Ishikawa (cell line): ENCODE measurements around the gene ARHGEF28.

ENCODE experiments used
- CEBPB ChIP-seq: IDR thresholded peaks from 2 replicates; pipeline ENCODE4 v1.6.1; 2012
- CREB1 ChIP-seq: IDR thresholded peaks from 2 replicates; pipeline ENCODE4 v1.6.1; 2012; ENCODE audit warnings: low read depth
- EGR1 ChIP-seq: IDR thresholded peaks from 2 replicates; pipeline ENCODE4 v1.6.1; 2012
- EP300 ChIP-seq: IDR thresholded peaks from 2 replicates; pipeline ENCODE4 v1.6.1; 2012; ENCODE audit warnings: borderline replicate concordance
- FOXM1 ChIP-seq: IDR thresholded peaks from 2 replicates; pipeline ENCODE4 v1.6.1; 2012; ENCODE audit warnings: low read depth, borderline replicate concordance
- NFIC ChIP-seq: IDR thresholded peaks from 2 replicates; pipeline ENCODE4 v1.6.1; 2012
- RAD21 ChIP-seq: IDR thresholded peaks from 2 replicates; pipeline ENCODE4 v1.6.1; 2012; ENCODE audit warnings: low read depth
- TAF1 ChIP-seq: IDR thresholded peaks from 2 replicates; pipeline ENCODE4 v1.6.1; 2012; ENCODE audit warnings: low read depth, mild to moderate bottlenecking
- TCF12 ChIP-seq: IDR thresholded peaks from 2 replicates; pipeline ENCODE4 v1.6.1; 2012; ENCODE audit warnings: low read depth
- TEAD4 ChIP-seq: IDR thresholded peaks from 2 replicates; pipeline ENCODE4 v1.6.1; 2012
- YY1 ChIP-seq: IDR thresholded peaks from 2 replicates; pipeline ENCODE4 v1.6.1; 2012; ENCODE audit warnings: low read depth
- ZBTB7A ChIP-seq: IDR thresholded peaks from 2 replicates; pipeline ENCODE4 v1.6.1; 2012; ENCODE audit warnings: low read depth
- TF ChIP-seq, protein P1 (sequence below): IDR thresholded peaks from 2 replicates; pipeline ENCODE4 v1.6.1; 2012
- TF ChIP-seq, protein P2 (sequence below): IDR thresholded peaks from 2 replicates; pipeline ENCODE4 v1.6.1; 2012; ENCODE audit warnings: low read depth, mild to moderate bottlenecking
- TF ChIP-seq, protein P3 (sequence below): IDR thresholded peaks from 2 replicates; pipeline ENCODE4 v1.6.1; 2012

Gene ARHGEF28

DNA sequence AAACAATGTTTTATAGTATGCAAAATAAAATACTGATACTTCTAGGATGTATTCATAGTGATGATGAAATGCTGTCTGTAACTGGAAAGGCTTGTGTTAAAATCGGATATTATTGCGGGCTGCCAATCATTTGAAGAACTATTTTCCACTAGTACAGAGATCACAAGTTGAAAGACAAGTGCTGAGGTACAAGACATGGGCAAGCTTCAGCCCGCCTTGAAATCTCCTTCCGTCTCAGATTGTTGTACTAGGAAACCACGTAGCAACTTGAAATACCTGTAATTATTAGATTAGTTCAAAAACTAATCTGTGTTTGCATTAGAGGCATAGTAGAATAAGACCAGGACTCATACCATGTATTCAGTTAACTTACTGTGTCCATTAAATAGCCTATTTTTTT is 218.2 kb downstream of the ARHGEF28 start:
- no peak for TF ChIP-seq NFIC
- no peak for TF ChIP-seq RAD21
- TF ChIP-seq FOXM1: no peak
- no peak for TF ChIP-seq CEBPB
- TF ChIP-seq TCF12: no peak
- no peak for TF ChIP-seq YY1
- no peak for TF ChIP-seq CREB1
- no peak for TF ChIP-seq TAF1
- TF ChIP-seq, protein P1, sequence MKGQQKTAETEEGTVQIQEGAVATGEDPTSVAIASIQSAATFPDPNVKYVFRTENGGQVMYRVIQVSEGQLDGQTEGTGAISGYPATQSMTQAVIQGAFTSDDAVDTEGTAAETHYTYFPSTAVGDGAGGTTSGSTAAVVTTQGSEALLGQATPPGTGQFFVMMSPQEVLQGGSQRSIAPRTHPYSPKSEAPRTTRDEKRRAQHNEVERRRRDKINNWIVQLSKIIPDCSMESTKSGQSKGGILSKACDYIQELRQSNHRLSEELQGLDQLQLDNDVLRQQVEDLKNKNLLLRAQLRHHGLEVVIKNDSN: no peak
- no peak for TF ChIP-seq EGR1

DNA sequence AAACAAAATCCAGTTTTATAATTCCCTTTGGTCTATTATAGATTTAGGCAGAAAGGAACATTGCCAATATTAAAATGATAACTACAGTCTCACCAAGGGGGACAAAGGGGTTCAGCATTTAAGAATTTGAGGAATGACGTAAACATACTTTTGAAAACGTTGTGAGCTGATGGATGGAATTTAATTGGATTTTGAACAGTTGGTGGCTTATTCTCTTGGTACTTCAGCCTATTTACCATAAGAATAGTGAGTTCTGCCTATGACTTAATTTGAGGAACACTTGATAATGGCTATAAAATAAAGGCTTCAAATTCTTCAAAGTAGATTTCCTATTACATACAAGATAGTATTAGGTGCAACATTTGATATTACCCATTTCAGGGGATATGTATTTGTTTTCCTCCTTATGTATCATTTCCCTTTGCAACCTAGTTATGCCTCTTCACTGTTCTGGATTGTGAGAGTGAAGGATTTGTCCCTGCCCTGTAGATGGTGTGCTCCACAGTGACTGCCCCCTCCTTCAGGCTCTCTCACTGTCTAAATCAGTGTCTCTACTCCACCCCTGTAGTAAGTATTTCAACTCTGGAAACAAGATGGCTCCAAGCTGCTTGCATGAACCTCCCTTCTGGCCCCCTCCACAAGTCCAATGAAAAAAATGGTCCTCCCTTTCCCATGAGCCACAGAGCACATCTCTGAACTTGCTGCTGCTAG is 225.6 kb downstream of the ARHGEF28 start:
- TF ChIP-seq NFIC (no peak), YY1 (no peak), CREB1 (no peak), EP300 (no peak), ZBTB7A (no peak), FOXM1 (no peak), TCF12 (no peak), EGR1 (no peak), CEBPB (no peak), TAF1 (no peak), RAD21 (no peak), TEAD4 (no peak)
- TF ChIP-seq, protein P2, sequence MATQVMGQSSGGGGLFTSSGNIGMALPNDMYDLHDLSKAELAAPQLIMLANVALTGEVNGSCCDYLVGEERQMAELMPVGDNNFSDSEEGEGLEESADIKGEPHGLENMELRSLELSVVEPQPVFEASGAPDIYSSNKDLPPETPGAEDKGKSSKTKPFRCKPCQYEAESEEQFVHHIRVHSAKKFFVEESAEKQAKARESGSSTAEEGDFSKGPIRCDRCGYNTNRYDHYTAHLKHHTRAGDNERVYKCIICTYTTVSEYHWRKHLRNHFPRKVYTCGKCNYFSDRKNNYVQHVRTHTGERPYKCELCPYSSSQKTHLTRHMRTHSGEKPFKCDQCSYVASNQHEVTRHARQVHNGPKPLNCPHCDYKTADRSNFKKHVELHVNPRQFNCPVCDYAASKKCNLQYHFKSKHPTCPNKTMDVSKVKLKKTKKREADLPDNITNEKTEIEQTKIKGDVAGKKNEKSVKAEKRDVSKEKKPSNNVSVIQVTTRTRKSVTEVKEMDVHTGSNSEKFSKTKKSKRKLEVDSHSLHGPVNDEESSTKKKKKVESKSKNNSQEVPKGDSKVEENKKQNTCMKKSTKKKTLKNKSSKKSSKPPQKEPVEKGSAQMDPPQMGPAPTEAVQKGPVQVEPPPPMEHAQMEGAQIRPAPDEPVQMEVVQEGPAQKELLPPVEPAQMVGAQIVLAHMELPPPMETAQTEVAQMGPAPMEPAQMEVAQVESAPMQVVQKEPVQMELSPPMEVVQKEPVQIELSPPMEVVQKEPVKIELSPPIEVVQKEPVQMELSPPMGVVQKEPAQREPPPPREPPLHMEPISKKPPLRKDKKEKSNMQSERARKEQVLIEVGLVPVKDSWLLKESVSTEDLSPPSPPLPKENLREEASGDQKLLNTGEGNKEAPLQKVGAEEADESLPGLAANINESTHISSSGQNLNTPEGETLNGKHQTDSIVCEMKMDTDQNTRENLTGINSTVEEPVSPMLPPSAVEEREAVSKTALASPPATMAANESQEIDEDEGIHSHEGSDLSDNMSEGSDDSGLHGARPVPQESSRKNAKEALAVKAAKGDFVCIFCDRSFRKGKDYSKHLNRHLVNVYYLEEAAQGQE: no peak
- TF ChIP-seq, protein P3, sequence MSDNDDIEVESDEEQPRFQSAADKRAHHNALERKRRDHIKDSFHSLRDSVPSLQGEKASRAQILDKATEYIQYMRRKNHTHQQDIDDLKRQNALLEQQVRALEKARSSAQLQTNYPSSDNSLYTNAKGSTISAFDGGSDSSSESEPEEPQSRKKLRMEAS: no peak
- TF ChIP-seq, protein P1: no peak

DNA sequence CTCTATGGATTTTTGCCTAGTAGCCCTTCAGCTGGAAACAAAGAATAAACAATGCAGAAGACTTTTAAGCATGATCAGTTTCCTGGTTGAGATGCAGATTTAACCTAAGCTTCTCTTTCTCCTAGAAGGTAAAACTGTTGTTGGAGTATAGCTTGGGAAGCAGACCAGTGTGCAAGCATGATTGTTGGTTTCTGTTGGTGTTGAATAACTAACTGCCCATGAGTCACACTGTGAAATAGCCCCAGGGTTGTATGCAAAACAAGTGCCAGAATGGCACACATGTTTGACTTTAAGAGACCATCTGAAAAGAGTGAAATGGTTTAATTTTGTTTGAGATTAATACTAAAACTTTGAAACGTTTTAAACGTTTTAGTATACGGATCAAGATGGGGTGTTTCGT is 227.1 kb downstream of the ARHGEF28 start:
- TF ChIP-seq, protein P3: no peak
- TF ChIP-seq EGR1 (no peak), NFIC (no peak), EP300 (no peak), TCF12 (no peak)
- TF ChIP-seq, protein P1: no peak
- TF ChIP-seq, protein P2: no peak

DNA sequence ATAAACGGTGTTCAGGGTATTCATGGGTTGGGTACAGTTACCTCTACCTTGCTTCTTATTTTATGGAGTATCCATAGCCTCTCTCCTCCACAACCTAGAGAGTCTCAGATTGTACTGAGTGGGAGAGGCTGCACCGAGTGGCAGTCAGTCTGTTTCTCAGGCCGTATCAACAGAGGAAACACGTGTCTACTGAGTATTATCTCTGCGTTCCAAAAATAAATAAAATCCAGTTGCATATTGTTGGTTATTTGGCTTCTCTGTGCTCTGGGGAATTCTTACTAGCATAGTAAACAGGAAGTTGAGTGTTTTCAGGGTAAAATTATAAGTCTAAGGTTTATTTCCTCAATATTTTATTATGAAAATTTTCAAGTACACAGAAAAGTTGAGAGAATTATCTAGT is 231.0 kb downstream of the ARHGEF28 start:
- TF ChIP-seq, protein P2: no peak
- no peak for TF ChIP-seq YY1
- TF ChIP-seq RAD21: no peak
- TF ChIP-seq TAF1: no peak
- no peak for TF ChIP-seq ZBTB7A
- no peak for TF ChIP-seq TCF12
- TF ChIP-seq FOXM1: no peak
